HepG2 (cell line): ENCODE measurements around the gene MTG1. TPM values are rescaled to one million over a fixed set of nuclear protein-coding genes. Genes with fewer than 3 reads are reported as not detected.

Experiments used
- HDAC2 ChIP-seq: sonication (generic); formaldehyde crosslinking; IDR thresholded peaks from 2 replicates; pipeline ENCODE4 v1.4.0; 2020; ENCODE audit warnings: missing genetic modification reagents
- HNRNPK ChIP-seq: fragments of 200-400 bp; formaldehyde crosslinking; IDR thresholded peaks from 2 replicates; pipeline ENCODE4 v1.6.1; 2018; ENCODE audit warnings: low read length, low read depth, moderate library complexity, mild to moderate bottlenecking; ENCODE audit not compliant: poor library complexity, severe bottlenecking
- HNRNPL ChIP-seq: fragments of 200-400 bp; formaldehyde crosslinking; IDR thresholded peaks from 2 replicates; pipeline ENCODE4 v1.6.1; 2017; ENCODE audit warnings: mild to moderate bottlenecking, low read depth, low read length
- HNRNPLL ChIP-seq: fragments of 200-400 bp; formaldehyde crosslinking; IDR thresholded peaks from 2 replicates; pipeline ENCODE4 v1.6.1; 2017; ENCODE audit warnings: mild to moderate bottlenecking, low read depth, low read length; ENCODE audit not compliant: poor library complexity, severe bottlenecking
- HNRNPUL1 ChIP-seq: fragments of 200-400 bp; formaldehyde crosslinking; IDR thresholded peaks from 2 replicates; pipeline ENCODE4 v1.6.1; 2017; ENCODE audit warnings: low read depth, mild to moderate bottlenecking, low read length, moderate library complexity
- KDM5A ChIP-seq: fragments of 200-600 bp; sonication (generic); IDR thresholded peaks from 2 replicates; pipeline ENCODE4 v1.7.0; 2018; ENCODE audit warnings: antibody characterized with exemption, mild to moderate bottlenecking, low read length, borderline replicate concordance
- NR2F2 ChIP-seq: IDR thresholded peaks from 2 replicates; pipeline ENCODE4 v1.6.1; 2012; ENCODE audit warnings: low read depth, inconsistent platforms, borderline replicate concordance
- NR2F6 ChIP-seq, 2 experiments: IDR thresholded peaks; 2 replicates each; pipeline ENCODE4 v1.6.1; 2016; ENCODE audit warnings: antibody characterized with exemption in 1 of 2, mild to moderate bottlenecking in 1 of 2
- ONECUT2 ChIP-seq: sonication (generic); formaldehyde crosslinking; IDR thresholded peaks from 2 replicates; pipeline ENCODE4 v1.4.0; 2020; ENCODE audit warnings: missing genetic modification reagents
- RFXANK ChIP-seq: IDR thresholded peaks from 2 replicates; pipeline ENCODE4 v1.6.1; 2016
- SCMH1 ChIP-seq: sonication (generic); formaldehyde crosslinking; IDR thresholded peaks from 2 replicates; pipeline ENCODE4 v1.9.0; 2021; ENCODE audit warnings: missing genetic modification reagents, mild to moderate bottlenecking, borderline replicate concordance
- ZNF292 ChIP-seq: sonication (generic); formaldehyde crosslinking; IDR thresholded peaks from 2 replicates; pipeline ENCODE4 v1.8.1; 2022; ENCODE audit warnings: mild to moderate bottlenecking, low read depth, missing genetic modification reagents, borderline replicate concordance
- ZNF563 ChIP-seq: sonication (generic); formaldehyde crosslinking; IDR thresholded peaks from 2 replicates; pipeline ENCODE4 v1.8.0; 2022; ENCODE audit warnings: mild to moderate bottlenecking, moderate library complexity, missing genetic modification reagents
- polyA plus RNA-seq, 8 experiments: library from polyadenylated mRNA; depleted of rRNA in 3 of 8; stranded (reverse) in 7 of 8; unstranded in 1 of 8; fragments of >200 nt; fragmentation: Illumina TruSeq in 4 of 8; extraction: Trizol in 4 of 8; gene quantifications; 2 replicates each; pipeline versions ENCODE4 v1.2.1 to v1.2.3, GENCODE V29; 2011 to 2016; ENCODE audit warnings: low read depth in 4 of 8, missing spikeins in 1 of 8, mixed read lengths in 1 of 8; ENCODE audit not compliant: insufficient read depth in 1 of 8
- total RNA-seq, 5 experiments: library from RNA; depleted of rRNA; stranded (reverse); fragments of >200 nt; fragmentation: Illumina TruSeq; extraction: Trizol; gene quantifications; 2 replicates each; pipeline ENCODE4 v1.2.3, GENCODE V29; 2016; ENCODE audit warnings: low read depth in 1 of 5
- TF ChIP-seq, protein P1 (sequence below): sonication (generic); formaldehyde crosslinking; IDR thresholded peaks from 2 replicates; pipeline ENCODE4 v1.5.1; 2020; ENCODE audit warnings: mild to moderate bottlenecking, missing genetic modification reagents, borderline replicate concordance
- TF ChIP-seq, protein P2 (sequence below): sonication (generic); formaldehyde crosslinking; IDR thresholded peaks from 2 replicates; pipeline ENCODE4 v1.4.0; 2020; ENCODE audit warnings: missing genetic modification reagents
- TF ChIP-seq, protein P3 (sequence below): sonication (generic); formaldehyde crosslinking; IDR thresholded peaks from 2 replicates; pipeline ENCODE4 v1.8.0; 2022; ENCODE audit warnings: mild to moderate bottlenecking, missing genetic modification reagents, moderate library complexity
- TF ChIP-seq, protein P4 (sequence below): sonication (generic); formaldehyde crosslinking; IDR thresholded peaks from 2 replicates; pipeline ENCODE4 v1.4.0; 2020; ENCODE audit warnings: missing genetic modification reagents

MTG1 gene
- total and polyA plus RNA-seq, 2 of the 13 experiments (the other 11 are each of a cell fraction or from before 2014, with no cell fraction given), result 42.0 to 103 TPM

DNA sequence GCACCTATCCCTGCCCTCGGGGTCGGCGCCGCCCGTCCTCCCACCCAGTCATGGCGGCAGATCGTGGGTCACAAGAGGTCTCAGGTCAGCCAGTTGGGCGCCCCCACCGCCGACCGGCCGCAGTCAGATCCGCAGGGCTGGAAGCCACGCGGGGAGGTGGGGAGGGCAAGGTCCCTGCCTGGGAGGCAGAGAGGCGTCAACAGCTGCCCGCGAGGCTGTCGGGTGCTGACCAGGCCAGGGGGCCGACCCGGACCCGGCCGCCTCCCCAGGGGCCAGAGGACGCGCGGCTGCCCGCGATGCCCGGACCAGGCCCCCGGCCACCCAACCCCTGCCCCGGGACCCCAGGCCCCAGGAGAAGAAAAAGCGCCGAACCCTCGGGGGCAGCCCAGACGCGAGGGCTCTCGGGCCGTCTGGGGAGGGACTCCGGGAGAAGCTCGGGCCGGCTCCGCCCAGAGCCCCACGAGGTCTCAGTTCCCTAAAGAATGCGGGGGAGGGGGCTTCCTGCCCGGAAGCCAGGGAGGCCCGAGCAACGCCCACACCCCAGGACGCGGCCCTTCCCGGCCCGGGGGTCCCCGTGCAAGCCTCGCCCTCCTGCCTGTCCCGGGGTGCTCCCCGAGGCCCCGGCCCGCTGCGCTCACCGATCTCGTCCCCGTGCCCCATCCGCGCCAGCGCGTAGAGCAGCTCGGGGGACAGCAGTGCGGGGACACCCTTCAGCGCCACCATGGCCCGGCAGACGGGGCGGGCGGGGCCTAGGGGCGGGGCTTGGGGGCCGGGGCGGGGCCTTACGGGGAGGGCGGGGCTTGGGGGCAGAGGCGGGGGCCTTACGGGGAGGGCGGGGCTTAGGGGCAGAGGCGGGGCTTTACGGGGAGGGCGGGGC, 36.4 kb upstream of the MTG1 start, which contains the start of gene FUOM (continued):
- TF ChIP-seq, protein P1, sequence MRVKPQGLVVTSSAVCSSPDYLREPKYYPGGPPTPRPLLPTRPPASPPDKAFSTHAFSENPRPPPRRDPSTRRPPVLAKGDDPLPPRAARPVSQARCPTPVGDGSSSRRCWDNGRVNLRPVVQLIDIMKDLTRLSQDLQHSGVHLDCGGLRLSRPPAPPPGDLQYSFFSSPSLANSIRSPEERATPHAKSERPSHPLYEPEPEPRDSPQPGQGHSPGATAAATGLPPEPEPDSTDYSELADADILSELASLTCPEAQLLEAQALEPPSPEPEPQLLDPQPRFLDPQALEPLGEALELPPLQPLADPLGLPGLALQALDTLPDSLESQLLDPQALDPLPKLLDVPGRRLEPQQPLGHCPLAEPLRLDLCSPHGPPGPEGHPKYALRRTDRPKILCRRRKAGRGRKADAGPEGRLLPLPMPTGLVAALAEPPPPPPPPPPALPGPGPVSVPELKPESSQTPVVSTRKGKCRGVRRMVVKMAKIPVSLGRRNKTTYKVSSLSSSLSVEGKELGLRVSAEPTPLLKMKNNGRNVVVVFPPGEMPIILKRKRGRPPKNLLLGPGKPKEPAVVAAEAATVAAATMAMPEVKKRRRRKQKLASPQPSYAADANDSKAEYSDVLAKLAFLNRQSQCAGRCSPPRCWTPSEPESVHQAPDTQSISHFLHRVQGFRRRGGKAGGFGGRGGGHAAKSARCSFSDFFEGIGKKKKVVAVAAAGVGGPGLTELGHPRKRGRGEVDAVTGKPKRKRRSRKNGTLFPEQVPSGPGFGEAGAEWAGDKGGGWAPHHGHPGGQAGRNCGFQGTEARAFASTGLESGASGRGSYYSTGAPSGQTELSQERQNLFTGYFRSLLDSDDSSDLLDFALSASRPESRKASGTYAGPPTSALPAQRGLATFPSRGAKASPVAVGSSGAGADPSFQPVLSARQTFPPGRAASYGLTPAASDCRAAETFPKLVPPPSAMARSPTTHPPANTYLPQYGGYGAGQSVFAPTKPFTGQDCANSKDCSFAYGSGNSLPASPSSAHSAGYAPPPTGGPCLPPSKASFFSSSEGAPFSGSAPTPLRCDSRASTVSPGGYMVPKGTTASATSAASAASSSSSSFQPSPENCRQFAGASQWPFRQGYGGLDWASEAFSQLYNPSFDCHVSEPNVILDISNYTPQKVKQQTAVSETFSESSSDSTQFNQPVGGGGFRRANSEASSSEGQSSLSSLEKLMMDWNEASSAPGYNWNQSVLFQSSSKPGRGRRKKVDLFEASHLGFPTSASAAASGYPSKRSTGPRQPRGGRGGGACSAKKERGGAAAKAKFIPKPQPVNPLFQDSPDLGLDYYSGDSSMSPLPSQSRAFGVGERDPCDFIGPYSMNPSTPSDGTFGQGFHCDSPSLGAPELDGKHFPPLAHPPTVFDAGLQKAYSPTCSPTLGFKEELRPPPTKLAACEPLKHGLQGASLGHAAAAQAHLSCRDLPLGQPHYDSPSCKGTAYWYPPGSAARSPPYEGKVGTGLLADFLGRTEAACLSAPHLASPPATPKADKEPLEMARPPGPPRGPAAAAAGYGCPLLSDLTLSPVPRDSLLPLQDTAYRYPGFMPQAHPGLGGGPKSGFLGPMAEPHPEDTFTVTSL (CRISPR knock-in tag), result no peak
- TF ChIP-seq ONECUT2 (CRISPR knock-in tag), result no peak
- peak; percentile 27; the same call in 1 of the 2 replicates for TF ChIP-seq NR2F6 (IDR thresholded peaks at IDR 0.05)
- TF ChIP-seq NR2F6 (CRISPR knock-in tag; IDR thresholded peaks at IDR 0.05), result no peak; the same call in 1 of the 2 replicates
- no peak for TF ChIP-seq HNRNPL
- no peak for TF ChIP-seq HNRNPUL1
- TF ChIP-seq, protein P2, sequence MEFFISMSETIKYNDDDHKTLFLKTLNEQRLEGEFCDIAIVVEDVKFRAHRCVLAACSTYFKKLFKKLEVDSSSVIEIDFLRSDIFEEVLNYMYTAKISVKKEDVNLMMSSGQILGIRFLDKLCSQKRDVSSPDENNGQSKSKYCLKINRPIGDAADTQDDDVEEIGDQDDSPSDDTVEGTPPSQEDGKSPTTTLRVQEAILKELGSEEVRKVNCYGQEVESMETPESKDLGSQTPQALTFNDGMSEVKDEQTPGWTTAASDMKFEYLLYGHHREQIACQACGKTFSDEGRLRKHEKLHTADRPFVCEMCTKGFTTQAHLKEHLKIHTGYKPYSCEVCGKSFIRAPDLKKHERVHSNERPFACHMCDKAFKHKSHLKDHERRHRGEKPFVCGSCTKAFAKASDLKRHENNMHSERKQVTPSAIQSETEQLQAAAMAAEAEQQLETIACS (CRISPR knock-in tag), result no peak
- TF ChIP-seq HDAC2 (CRISPR knock-in tag), result peak; percentile 39; the same call in 1 of the 2 replicates
- TF ChIP-seq, protein P3, sequence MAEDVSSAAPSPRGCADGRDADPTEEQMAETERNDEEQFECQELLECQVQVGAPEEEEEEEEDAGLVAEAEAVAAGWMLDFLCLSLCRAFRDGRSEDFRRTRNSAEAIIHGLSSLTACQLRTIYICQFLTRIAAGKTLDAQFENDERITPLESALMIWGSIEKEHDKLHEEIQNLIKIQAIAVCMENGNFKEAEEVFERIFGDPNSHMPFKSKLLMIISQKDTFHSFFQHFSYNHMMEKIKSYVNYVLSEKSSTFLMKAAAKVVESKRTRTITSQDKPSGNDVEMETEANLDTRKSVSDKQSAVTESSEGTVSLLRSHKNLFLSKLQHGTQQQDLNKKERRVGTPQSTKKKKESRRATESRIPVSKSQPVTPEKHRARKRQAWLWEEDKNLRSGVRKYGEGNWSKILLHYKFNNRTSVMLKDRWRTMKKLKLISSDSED (CRISPR knock-in tag), result no peak
- 0 out of 2 replicates have a peak, but pooled peaks have one; percentile 6 for TF ChIP-seq ZNF292 (CRISPR knock-in tag)
- peak; percentile 9; the same call in 1 of the 2 replicates for TF ChIP-seq NR2F2
- TF ChIP-seq SCMH1 (CRISPR knock-in tag), result no peak
- no peak for TF ChIP-seq KDM5A
- peak; percentile 31 for TF ChIP-seq HNRNPLL
- no peak for TF ChIP-seq HNRNPK
- TF ChIP-seq ZNF563 (CRISPR knock-in tag), result peak; percentile 92
- TF ChIP-seq, protein P4, sequence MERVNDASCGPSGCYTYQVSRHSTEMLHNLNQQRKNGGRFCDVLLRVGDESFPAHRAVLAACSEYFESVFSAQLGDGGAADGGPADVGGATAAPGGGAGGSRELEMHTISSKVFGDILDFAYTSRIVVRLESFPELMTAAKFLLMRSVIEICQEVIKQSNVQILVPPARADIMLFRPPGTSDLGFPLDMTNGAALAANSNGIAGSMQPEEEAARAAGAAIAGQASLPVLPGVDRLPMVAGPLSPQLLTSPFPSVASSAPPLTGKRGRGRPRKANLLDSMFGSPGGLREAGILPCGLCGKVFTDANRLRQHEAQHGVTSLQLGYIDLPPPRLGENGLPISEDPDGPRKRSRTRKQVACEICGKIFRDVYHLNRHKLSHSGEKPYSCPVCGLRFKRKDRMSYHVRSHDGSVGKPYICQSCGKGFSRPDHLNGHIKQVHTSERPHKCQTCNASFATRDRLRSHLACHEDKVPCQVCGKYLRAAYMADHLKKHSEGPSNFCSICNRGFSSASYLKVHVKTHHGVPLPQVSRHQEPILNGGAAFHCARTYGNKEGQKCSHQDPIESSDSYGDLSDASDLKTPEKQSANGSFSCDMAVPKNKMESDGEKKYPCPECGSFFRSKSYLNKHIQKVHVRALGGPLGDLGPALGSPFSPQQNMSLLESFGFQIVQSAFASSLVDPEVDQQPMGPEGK (CRISPR knock-in tag), result peak; percentile 52
- no peak for TF ChIP-seq RFXANK (CRISPR knock-in tag)
